Measurements from ENCODE around the gene TRAPPC11. TPM values are rescaled to one million over a fixed set of nuclear protein-coding genes. Genes with fewer than 3 reads are reported as not detected.

The TRAPPC11 gene
- total and polyA plus RNA-seq, 2 of the 13 experiments (the other 11 are each of a cell fraction or from before 2014, with no cell fraction given) = 18.0 to 23.2 TPM

GRCh38 chr4:183620421-183620820 lies 38.7 kb upstream of the TRAPPC11 start:
- peaks cover 45% of the 10 kb centered on the region for H3K4me1 ChIP-seq (ENCODE audit: insufficient read depth, low read length)
- no peak overlapping the region for H2AFZ ChIP-seq (ENCODE audit: low read length)
- no peaks in the 10 kb centered on the region for H3K79me2 ChIP-seq (ENCODE audit: insufficient read depth, low read length)
- H3K27me3 ChIP-seq (ENCODE audit: control insufficient read depth in 1 of 2, insufficient read depth in 2 of 2, low read length in 2 of 2) = no peaks in the 10 kb centered on the region; a peak in 2 of 5 replicates
- no peak overlapping the region for H3K27ac ChIP-seq (ENCODE audit: extremely low read length, insufficient read depth, low read length)
- no peaks in the 10 kb centered on the region for H3K9me3 ChIP-seq (ENCODE audit: low read length)
- in situ Hi-C loops (cut with HindIII; ENCODE audit: extremely low pct_ligation_motif_present, low pct_unique_long_range_greater_than_20kb) = no loop called here
- no peak for DNase-seq (ENCODE audit: low spot score)
- H3K36me3 ChIP-seq (replicated peaks in 1 of 2; ENCODE audit: control insufficient read depth in 1 of 2, insufficient read depth in 2 of 2, low read length in 2 of 2) = no peaks in the 10 kb centered on the region
- no TSS peak for BruUV-seq (replicated peaks)
- no peak overlapping the region for H3K4me3 ChIP-seq (replicated peaks in 1 of 3; ENCODE audit: insufficient read depth in 1 of 3, low read depth in 2 of 3, low read length in 3 of 3)
- no peaks in the 10 kb centered on the region for H4K20me1 ChIP-seq (ENCODE audit: insufficient read depth, low read length)
- WGBS (ENCODE audit: low lambda C conversion rate) = 28% methylated on average over 2 of the region's 2 CpGs
- intact Hi-C loops (cut with micrococcal nuclease; ENCODE audit: unreplicated experiment) = no loop called here
- ChIA-PET CTCF (ENCODE audit: low intra/inter-chr PET ratio, low total read pairs) (no interaction called here), POLR2A (interaction anchor here (0.6 to 3.0 kb wide), 2 partner anchors 63 to 177 kb away, joined by 3 to 17 read pairs; partner anchors contain the start of gene CDKN2AIP)
- no peak for ATAC-seq
- no peak overlapping the region for H3K9ac ChIP-seq (ENCODE audit: insufficient read depth, low read depth, low read length)
- no peak for TF ChIP-seq LCORL (IDR thresholded peaks at IDR 0.05)
- no peak for TF ChIP-seq LCORL (CRISPR knock-in tag; IDR thresholded peaks at IDR 0.05)
- TF ChIP-seq BCL6 (CRISPR knock-in tag; IDR thresholded peaks at IDR 0.05) = 0 out of 2 replicates have a peak, but pooled peaks have one; percentile 19
- no peak for TF ChIP-seq NFYC (CRISPR knock-in tag; IDR thresholded peaks at IDR 0.05)
- no peak for TF ChIP-seq SOX6 (IDR thresholded peaks at IDR 0.05)
- TF ChIP-seq SOX6 (CRISPR knock-in tag; IDR thresholded peaks at IDR 0.05) = peak; percentile 10; the same call in 1 of the 2 replicates
- TF ChIP-seq SOX13 (IDR thresholded peaks at IDR 0.05) = no peak
- TF ChIP-seq SOX13 (CRISPR knock-in tag; conservative IDR thresholded peaks at IDR 0.05 in 1 of 2, IDR thresholded peaks at IDR 0.05 in 1 of 2) = 0 out of 4 replicates have a peak, but pooled peaks of 1 of the 2 experiments have one; percentile 18
- no peak overlapping the region for H3K4me2 ChIP-seq (ENCODE audit: low read depth, low read length)
- FAIRE-seq = no peak

DNA sequence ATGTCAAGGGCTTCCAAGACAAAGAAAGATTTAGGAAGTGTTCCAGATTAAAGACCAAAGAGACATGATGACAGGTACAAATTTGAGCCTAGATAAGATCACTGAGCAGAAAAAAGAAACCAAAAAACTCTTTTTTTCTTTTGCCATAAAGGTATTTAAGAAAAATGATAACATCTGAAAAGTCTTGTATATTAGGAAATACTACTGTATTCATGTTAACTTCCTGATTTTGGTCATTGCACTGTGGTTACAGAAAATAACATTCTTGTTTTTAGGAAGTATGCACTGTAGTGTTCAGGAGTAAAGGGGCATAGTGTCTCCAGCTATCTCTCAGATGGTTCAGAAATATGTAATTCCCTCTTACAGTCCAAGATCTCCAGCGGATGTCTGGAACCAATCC lies 37.2 kb upstream of the TRAPPC11 start:
- H3K9me3 ChIP-seq (ENCODE audit: low read length) = no peaks in the 10 kb centered on the region
- WGBS (ENCODE audit: low lambda C conversion rate) = 97% methylated on average over 1 of the region's 1 CpG
- POLR2A ChIA-PET = no interaction called here
- peaks cover 42% of the 10 kb centered on the region for H3K4me1 ChIP-seq (ENCODE audit: insufficient read depth, low read length)
- CTCF ChIA-PET (ENCODE audit: low intra/inter-chr PET ratio, low total read pairs) = no interaction called here
- no peak overlapping the region for H3K4me2 ChIP-seq (ENCODE audit: low read depth, low read length)
- ATAC-seq (no peak), DNase-seq (ENCODE audit: low spot score) (no peak), FAIRE-seq (no peak)
- in situ Hi-C loops (cut with HindIII; ENCODE audit: extremely low pct_ligation_motif_present, low pct_unique_long_range_greater_than_20kb) = no loop called here
- intact Hi-C loops (cut with micrococcal nuclease; ENCODE audit: unreplicated experiment) = no loop called here
- peaks cover 0 to 5% of the 10 kb centered on the region in 2 experiments; a peak in 2 of 5 replicates for H3K27me3 ChIP-seq (ENCODE audit: control insufficient read depth in 1 of 2, insufficient read depth in 2 of 2, low read length in 2 of 2)
- H3K79me2 ChIP-seq (ENCODE audit: insufficient read depth, low read length) = no peaks in the 10 kb centered on the region
- H3K9ac ChIP-seq (ENCODE audit: insufficient read depth, low read depth, low read length) = no peak overlapping the region
- BruUV-seq (replicated peaks) = no TSS peak
- no peak overlapping the region for H2AFZ ChIP-seq (ENCODE audit: low read length)
- no peak overlapping the region for H3K27ac ChIP-seq (ENCODE audit: extremely low read length, insufficient read depth, low read length)
- no peak for TF ChIP-seq ZNF292 (CRISPR knock-in tag; IDR thresholded peaks at IDR 0.05; ENCODE audit: borderline replicate concordance, low read depth)
- TF ChIP-seq, protein P1, sequence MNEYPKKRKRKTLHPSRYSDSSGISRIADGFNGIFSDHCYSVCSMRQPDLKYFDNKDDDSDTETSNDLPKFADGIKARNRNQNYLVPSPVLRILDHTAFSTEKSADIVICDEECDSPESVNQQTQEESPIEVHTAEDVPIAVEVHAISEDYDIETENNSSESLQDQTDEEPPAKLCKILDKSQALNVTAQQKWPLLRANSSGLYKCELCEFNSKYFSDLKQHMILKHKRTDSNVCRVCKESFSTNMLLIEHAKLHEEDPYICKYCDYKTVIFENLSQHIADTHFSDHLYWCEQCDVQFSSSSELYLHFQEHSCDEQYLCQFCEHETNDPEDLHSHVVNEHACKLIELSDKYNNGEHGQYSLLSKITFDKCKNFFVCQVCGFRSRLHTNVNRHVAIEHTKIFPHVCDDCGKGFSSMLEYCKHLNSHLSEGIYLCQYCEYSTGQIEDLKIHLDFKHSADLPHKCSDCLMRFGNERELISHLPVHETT (CRISPR knock-in tag; conservative IDR thresholded peaks at IDR 0.05) = no peak
- no peak for TF ChIP-seq ZNF644 (CRISPR knock-in tag; IDR thresholded peaks at IDR 0.05; ENCODE audit: low read depth)
- TF ChIP-seq FOXC1 (CRISPR knock-in tag; IDR thresholded peaks at IDR 0.05; ENCODE audit: borderline replicate concordance) = no peak
- no peak for TF ChIP-seq GABPB1 (CRISPR knock-in tag; IDR thresholded peaks at IDR 0.05)
- no peak for TF ChIP-seq ATRX (CRISPR knock-in tag; IDR thresholded peaks at IDR 0.05; ENCODE audit: borderline replicate concordance)
- TF ChIP-seq FOSL1 (CRISPR knock-in tag; IDR thresholded peaks at IDR 0.05; ENCODE audit: borderline replicate concordance) = no peak
- TF ChIP-seq, protein P2, sequence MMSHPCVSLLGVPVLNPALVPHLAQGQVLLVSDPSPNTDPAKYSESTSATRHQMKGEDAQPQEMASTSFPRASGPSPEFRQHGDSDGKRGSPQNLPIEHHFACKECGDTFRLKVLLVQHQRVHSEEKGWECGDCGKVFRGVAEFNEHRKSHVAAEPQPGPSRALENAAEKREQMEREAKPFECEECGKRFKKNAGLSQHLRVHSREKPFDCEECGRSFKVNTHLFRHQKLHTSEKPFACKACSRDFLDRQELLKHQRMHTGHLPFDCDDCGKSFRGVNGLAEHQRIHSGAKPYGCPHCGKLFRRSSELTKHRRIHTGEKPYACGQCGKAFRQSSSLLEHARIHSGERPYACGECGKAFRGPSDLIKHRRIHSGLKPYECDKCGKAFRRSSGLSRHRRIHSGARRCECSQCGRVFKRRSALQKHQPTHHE (CRISPR knock-in tag; IDR thresholded peaks at IDR 0.05; ENCODE audit: borderline replicate concordance) = no peak
- no peak for TF ChIP-seq SYNCRIP (IDR thresholded peaks at IDR 0.05; ENCODE audit: insufficient read depth, low read depth, low read length)
- H4K20me1 ChIP-seq (ENCODE audit: insufficient read depth, low read length) = no peaks in the 10 kb centered on the region
- H3K36me3 ChIP-seq (replicated peaks in 1 of 2; ENCODE audit: control insufficient read depth in 1 of 2, insufficient read depth in 2 of 2, low read length in 2 of 2) = no peaks in the 10 kb centered on the region
- H3K4me3 ChIP-seq (replicated peaks in 1 of 3; ENCODE audit: insufficient read depth in 1 of 3, low read depth in 2 of 3, low read length in 3 of 3) = no peak overlapping the region
